Measurements from ENCODE around the gene RAB30.

The RAB30 gene

GRCh38 chr11:83000381-83000780, 71.3 kb downstream of the RAB30 start:
- no CpG with 5 or more reads among the region's 6 CpGs for WGBS, 2 donors (ENCODE audit: extremely low coverage in 2 of 2, insufficient read length in 2 of 2, insufficient replicate concordance in 1 of 2)
- no peak overlapping the region for H3K27ac ChIP-seq (replicated peaks; ENCODE audit: low read length)

GRCh38 chr11:82999232-82999631, 72.5 kb downstream of the RAB30 start:
- no peaks in the 10 kb centered on the region for H3K79me1 ChIP-seq (ENCODE audit: low read depth, low read length)
- no peak overlapping the region for H2BK120ac ChIP-seq (ENCODE audit: low read depth, low read length)
- H4K91ac ChIP-seq (ENCODE audit: low read depth, low read length, poor library complexity), result no peak overlapping the region
- no peak overlapping the region for H3K4me2 ChIP-seq (ENCODE audit: insufficient read depth, low read length, poor library complexity, severe bottlenecking)
- H3K9me3 ChIP-seq (replicated peaks in 1 of 2; ENCODE audit: control insufficient read depth in 2 of 2, insufficient read depth in 1 of 2, low read depth in 1 of 2, low read length in 2 of 2), result no peaks in the 10 kb centered on the region
- H3K27me3 ChIP-seq (ENCODE audit: control insufficient read depth in 3 of 3, insufficient read depth in 3 of 3, low read depth in 1 of 3, low read length in 3 of 3), result no peaks in the 10 kb centered on the region
- H3K4ac ChIP-seq (ENCODE audit: low read length), result no peak overlapping the region
- no peak overlapping the region for H4K8ac ChIP-seq (ENCODE audit: low read depth, low read length)
- no peak overlapping the region for H3K14ac ChIP-seq (ENCODE audit: low read length)
- H3K18ac ChIP-seq (ENCODE audit: low read length), result no peak overlapping the region
- H2BK12ac ChIP-seq (ENCODE audit: low read length), result no peak overlapping the region
- no peak overlapping the region for H3K9ac ChIP-seq (ENCODE audit: low read depth, low read length, poor library complexity)
- no peak overlapping the region for H2AK5ac ChIP-seq (ENCODE audit: low read depth, low read length)
- H3K4me3 ChIP-seq (ENCODE audit: low read length in 2 of 2), result no peak overlapping the region
- peaks cover 0 to 4% of the 10 kb centered on the region in 2 donors for H3K4me1 ChIP-seq (ENCODE audit: control insufficient read depth in 2 of 2, insufficient read depth in 1 of 2, low read depth in 1 of 2, low read length in 2 of 2)
- no peak overlapping the region for H3K23ac ChIP-seq (ENCODE audit: low read depth, low read length, poor library complexity)
- peaks cover 0 to 1% of the 10 kb centered on the region in 2 donors for H3K36me3 ChIP-seq (replicated peaks in 1 of 2; ENCODE audit: control insufficient read depth in 2 of 2, insufficient read depth in 2 of 2, low read length in 2 of 2)
- no peak overlapping the region for H2BK5ac ChIP-seq (ENCODE audit: low read length)
- DNase-seq (ENCODE audit: low spot score), result no peak
- H2BK15ac ChIP-seq (ENCODE audit: low read length), result no peak overlapping the region
- no peak overlapping the region for H2AFZ ChIP-seq (ENCODE audit: low read length)
- no peak overlapping the region for H3K27ac ChIP-seq (replicated peaks; ENCODE audit: low read length)

More at GRCh38 chr11:83000381-83000780, 71.3 kb downstream of the RAB30 start:
- H3K4me3 ChIP-seq (ENCODE audit: low read length in 2 of 2), result no peak overlapping the region
- no peaks in the 10 kb centered on the region for H3K27me3 ChIP-seq (ENCODE audit: control insufficient read depth in 3 of 3, insufficient read depth in 3 of 3, low read depth in 1 of 3, low read length in 3 of 3)
- no peak overlapping the region for H3K23ac ChIP-seq (ENCODE audit: low read depth, low read length, poor library complexity)
- H4K8ac ChIP-seq (ENCODE audit: low read depth, low read length), result no peak overlapping the region
- H2AK5ac ChIP-seq (ENCODE audit: low read depth, low read length), result no peak overlapping the region
- H2BK15ac ChIP-seq (ENCODE audit: low read length), result no peak overlapping the region
- no peak overlapping the region for H3K18ac ChIP-seq (ENCODE audit: low read length)
- no peak overlapping the region for H3K9ac ChIP-seq (ENCODE audit: low read depth, low read length, poor library complexity)
- no peak for DNase-seq (ENCODE audit: low spot score)
- H2BK12ac ChIP-seq (ENCODE audit: low read length), result no peak overlapping the region
- H3K4me2 ChIP-seq (ENCODE audit: insufficient read depth, low read length, poor library complexity, severe bottlenecking), result no peak overlapping the region
- H4K91ac ChIP-seq (ENCODE audit: low read depth, low read length, poor library complexity), result no peak overlapping the region
- peaks cover 0 to 4% of the 10 kb centered on the region in 2 donors for H3K4me1 ChIP-seq (ENCODE audit: control insufficient read depth in 2 of 2, insufficient read depth in 1 of 2, low read depth in 1 of 2, low read length in 2 of 2)
- H3K14ac ChIP-seq (ENCODE audit: low read length), result no peak overlapping the region
- no peak overlapping the region for H2BK5ac ChIP-seq (ENCODE audit: low read length)
- no peak overlapping the region for H2AFZ ChIP-seq (ENCODE audit: low read length)
- H3K9me3 ChIP-seq (replicated peaks in 1 of 2; ENCODE audit: control insufficient read depth in 2 of 2, insufficient read depth in 1 of 2, low read depth in 1 of 2, low read length in 2 of 2), result no peaks in the 10 kb centered on the region
- no peak overlapping the region for H2BK120ac ChIP-seq (ENCODE audit: low read depth, low read length)
- no peaks in the 10 kb centered on the region for H3K79me1 ChIP-seq (ENCODE audit: low read depth, low read length)
- H3K4ac ChIP-seq (ENCODE audit: low read length), result no peak overlapping the region
- H3K36me3 ChIP-seq (replicated peaks in 1 of 2; ENCODE audit: control insufficient read depth in 2 of 2, insufficient read depth in 2 of 2, low read length in 2 of 2), result peaks cover 0 to 1% of the 10 kb centered on the region in 2 donors

GRCh38 chr11:82998697-82999096, 73.0 kb downstream of the RAB30 start:
- WGBS, 2 donors (ENCODE audit: extremely low coverage in 2 of 2, insufficient read length in 2 of 2, insufficient replicate concordance in 1 of 2), result no CpG with 5 or more reads among the region's 2 CpGs
- H3K36me3 ChIP-seq (replicated peaks in 1 of 2; ENCODE audit: control insufficient read depth in 2 of 2, insufficient read depth in 2 of 2, low read length in 2 of 2), result peaks cover 0 to 1% of the 10 kb centered on the region in 2 donors

GRCh38 chr11:82996966-82997606, 74.6 kb downstream of the RAB30 start:
- no peak for DNase-seq (ENCODE audit: low spot score)
- Histone ChIP-seq H2BK5ac (ENCODE audit: low read length) (no peak overlapping the region), H2AFZ (ENCODE audit: low read length) (no peak overlapping the region)

More at GRCh38 chr11:82998697-82999096, 73.0 kb downstream of the RAB30 start:
- H3K4ac ChIP-seq (ENCODE audit: low read length), result no peak overlapping the region
- H2AK5ac ChIP-seq (ENCODE audit: low read depth, low read length), result no peak overlapping the region
- H3K4me3 ChIP-seq (ENCODE audit: low read length in 2 of 2), result no peak overlapping the region
- H3K9me3 ChIP-seq (replicated peaks in 1 of 2; ENCODE audit: control insufficient read depth in 2 of 2, insufficient read depth in 1 of 2, low read depth in 1 of 2, low read length in 2 of 2), result no peaks in the 10 kb centered on the region
- H3K9ac ChIP-seq (ENCODE audit: low read depth, low read length, poor library complexity), result no peak overlapping the region
- no peak overlapping the region for H3K4me2 ChIP-seq (ENCODE audit: insufficient read depth, low read length, poor library complexity, severe bottlenecking)
- H3K27ac ChIP-seq (replicated peaks; ENCODE audit: low read length), result no peak overlapping the region
- H2BK120ac ChIP-seq (ENCODE audit: low read depth, low read length), result no peak overlapping the region
- no peak overlapping the region for H3K23ac ChIP-seq (ENCODE audit: low read depth, low read length, poor library complexity)
- H3K4me1 ChIP-seq (ENCODE audit: control insufficient read depth in 2 of 2, insufficient read depth in 1 of 2, low read depth in 1 of 2, low read length in 2 of 2), result peaks cover 0 to 4% of the 10 kb centered on the region in 2 donors
- H2BK15ac ChIP-seq (ENCODE audit: low read length), result no peak overlapping the region
- H2BK5ac ChIP-seq (ENCODE audit: low read length), result no peak overlapping the region
- H2BK12ac ChIP-seq (ENCODE audit: low read length), result no peak overlapping the region
- no peak for DNase-seq (ENCODE audit: low spot score)
- H3K79me1 ChIP-seq (ENCODE audit: low read depth, low read length), result no peaks in the 10 kb centered on the region
- H3K14ac ChIP-seq (ENCODE audit: low read length), result no peak overlapping the region
- no peak overlapping the region for H4K8ac ChIP-seq (ENCODE audit: low read depth, low read length)
- H2AFZ ChIP-seq (ENCODE audit: low read length), result no peak overlapping the region
- no peak overlapping the region for H3K18ac ChIP-seq (ENCODE audit: low read length)
- no peak overlapping the region for H4K91ac ChIP-seq (ENCODE audit: low read depth, low read length, poor library complexity)
- H3K27me3 ChIP-seq (ENCODE audit: control insufficient read depth in 3 of 3, insufficient read depth in 3 of 3, low read depth in 1 of 3, low read length in 3 of 3), result no peaks in the 10 kb centered on the region

More at GRCh38 chr11:82996966-82997606, 74.6 kb downstream of the RAB30 start:
- H3K79me1 ChIP-seq (ENCODE audit: low read depth, low read length), result no peaks in the 10 kb centered on the region
- no peak overlapping the region for H3K4me3 ChIP-seq (ENCODE audit: low read length in 2 of 2)
- no peak overlapping the region for H3K4me2 ChIP-seq (ENCODE audit: insufficient read depth, low read length, poor library complexity, severe bottlenecking)
- H3K23ac ChIP-seq (ENCODE audit: low read depth, low read length, poor library complexity), result no peak overlapping the region
- H2BK15ac ChIP-seq (ENCODE audit: low read length), result no peak overlapping the region
- no peak overlapping the region for H2AK5ac ChIP-seq (ENCODE audit: low read depth, low read length)
- no peak overlapping the region for H3K18ac ChIP-seq (ENCODE audit: low read length)
- H4K8ac ChIP-seq (ENCODE audit: low read depth, low read length), result no peak overlapping the region
- H3K4me1 ChIP-seq (ENCODE audit: control insufficient read depth in 2 of 2, insufficient read depth in 1 of 2, low read depth in 1 of 2, low read length in 2 of 2), result peaks cover 0 to 3% of the 10 kb centered on the region in 2 donors
- H3K4ac ChIP-seq (ENCODE audit: low read length), result no peak overlapping the region
- no peak overlapping the region for H3K9ac ChIP-seq (ENCODE audit: low read depth, low read length, poor library complexity)
- no peak overlapping the region for H4K91ac ChIP-seq (ENCODE audit: low read depth, low read length, poor library complexity)
- H3K27me3 ChIP-seq (ENCODE audit: control insufficient read depth in 3 of 3, insufficient read depth in 3 of 3, low read depth in 1 of 3, low read length in 3 of 3), result no peaks in the 10 kb centered on the region
- WGBS, 2 donors (ENCODE audit: extremely low coverage in 2 of 2, insufficient read length in 2 of 2, insufficient replicate concordance in 1 of 2), result no CpG with 5 or more reads among the region's 14 CpGs
- no peak overlapping the region for H2BK12ac ChIP-seq (ENCODE audit: low read length)
- no peaks in the 10 kb centered on the region for H3K9me3 ChIP-seq (replicated peaks in 1 of 2; ENCODE audit: control insufficient read depth in 2 of 2, insufficient read depth in 1 of 2, low read depth in 1 of 2, low read length in 2 of 2)
- no peak overlapping the region for H3K14ac ChIP-seq (ENCODE audit: low read length)
- H3K36me3 ChIP-seq (replicated peaks in 1 of 2; ENCODE audit: control insufficient read depth in 2 of 2, insufficient read depth in 2 of 2, low read length in 2 of 2), result peaks cover 0 to 1% of the 10 kb centered on the region in 2 donors
- no peak overlapping the region for H2BK120ac ChIP-seq (ENCODE audit: low read depth, low read length)
- no peak overlapping the region for H3K27ac ChIP-seq (replicated peaks; ENCODE audit: low read length)
